ENCODE measurements around the gene PRPF31. TPM values are rescaled to one million over a fixed set of nuclear protein-coding genes. Genes with fewer than 3 reads are reported as not detected.

Gene PRPF31
- total RNA-seq, 4 donors from 2014 or later: 17.9 to 97.3 (median 52.6) TPM

- TF ChIP-seq CTCF (IDR thresholded peaks at IDR 0.05): no peak
- no peak for TF ChIP-seq POLR2A (IDR thresholded peaks at IDR 0.05)
- Histone ChIP-seq H3K27ac (no peak overlapping the region), H3K36me3 (no peaks in the 10 kb centered on the region), H3K4me1 (peaks cover 0 to 6% of the 10 kb centered on the region in 2 donors), H3K9me3 (no peaks in the 10 kb centered on the region), H3K4me3 (no peak overlapping the region), H3K27me3 (no peaks in the 10 kb centered on the region)
- no peak for DNase-seq
- intact Hi-C loops (cut with DNase I; ENCODE audit: low total_unique reads): no loop called here
These were observed 5.9 kb upstream of the PRPF31 start for GRCh38 chr19:54109651-54110050.

GRCh38 chr19:54114340-54115108, 1.0 kb upstream of the PRPF31 start:
- Histone ChIP-seq H3K9me3 (no peaks in the 10 kb centered on the region), H3K4me3 (peak overlapping the region; percentile 69 to 96), H3K36me3 (no peaks in the 10 kb centered on the region), H3K27ac (peak overlapping the region; percentile 90 to 94), H3K27me3 (no peaks in the 10 kb centered on the region), H3K4me1 (peaks cover 6 to 9% of the 10 kb centered on the region in 2 donors)
- intact Hi-C loops (cut with DNase I; ENCODE audit: low total_unique reads): no loop called here
- TF ChIP-seq POLR2A (IDR thresholded peaks at IDR 0.05) (no peak), CTCF (IDR thresholded peaks at IDR 0.05) (no peak)
- no peak for DNase-seq

- no peak overlapping the region for H3K27ac ChIP-seq
- no peaks in the 10 kb centered on the region for H3K27me3 ChIP-seq
- H3K9me3 ChIP-seq: no peaks in the 10 kb centered on the region
- H3K36me3 ChIP-seq: no peaks in the 10 kb centered on the region
- no peak overlapping the region for H3K4me3 ChIP-seq
- H3K4me1 ChIP-seq: peaks cover 0 to 5% of the 10 kb centered on the region in 2 donors
- intact Hi-C loops (cut with DNase I; ENCODE audit: low total_unique reads): no loop called here
- no peak for DNase-seq
- TF ChIP-seq CTCF (IDR thresholded peaks at IDR 0.05) (no peak), POLR2A (IDR thresholded peaks at IDR 0.05) (no peak)
These were observed 5.7 kb downstream of the PRPF31 start for GRCh38 chr19:54121259-54121658.

GRCh38 chr19:54123682-54124081, 8.1 kb downstream of the PRPF31 start:
- DNase-seq: no peak
- H3K36me3 ChIP-seq: no peaks in the 10 kb centered on the region
- no peak overlapping the region for H3K27ac ChIP-seq
- no peaks in the 10 kb centered on the region for H3K4me1 ChIP-seq
- intact Hi-C loops (cut with DNase I; ENCODE audit: low total_unique reads): no loop called here
- no peaks in the 10 kb centered on the region for H3K27me3 ChIP-seq
- H3K9me3 ChIP-seq: no peaks in the 10 kb centered on the region
- TF ChIP-seq POLR2A (IDR thresholded peaks at IDR 0.05) (no peak), CTCF (IDR thresholded peaks at IDR 0.05) (no peak)
- no peak overlapping the region for H3K4me3 ChIP-seq

- intact Hi-C loops (cut with DNase I; ENCODE audit: low total_unique reads): no loop called here
- DNase-seq: no peak
- no peaks in the 10 kb centered on the region for H3K36me3 ChIP-seq
These were observed 8.8 kb downstream of the PRPF31 start for GRCh38 chr19:54124393-54124792.

More at GRCh38 chr19:54124393-54124792, 8.8 kb downstream of the PRPF31 start:
- no peak overlapping the region for H3K4me3 ChIP-seq
- H3K27me3 ChIP-seq: no peaks in the 10 kb centered on the region
- TF ChIP-seq CTCF (IDR thresholded peaks at IDR 0.05) (no peak), POLR2A (IDR thresholded peaks at IDR 0.05) (no peak)
- H3K9me3 ChIP-seq: no peaks in the 10 kb centered on the region
- H3K4me1 ChIP-seq: no peaks in the 10 kb centered on the region
- H3K27ac ChIP-seq: no peak overlapping the region

All from uterus (tissue), 4 donors.